Loucy (cell line): ENCODE data around the gene MYO3B.

ENCODE experiments used
- H2AFZ ChIP-seq: fragments of 200-600 bp; sonication (generic); 2 replicates; pipeline ENCODE4 v1.6.0; 2016; ENCODE audit warnings: antibody characterized with exemption, mild to moderate bottlenecking, low read length, moderate library complexity
- H3F3A ChIP-seq: fragments of 200-600 bp; 2 replicates; pipeline ENCODE4 v1.6.0; 2016; ENCODE audit warnings: antibody characterized with exemption, low read depth, mild to moderate bottlenecking
- H3K27me3 ChIP-seq: fragments of 200-600 bp; sonication (generic); 2 replicates; pipeline ENCODE4 v1.6.1; 2014; ENCODE audit warnings: low read length, mild to moderate bottlenecking; ENCODE audit not compliant: insufficient read depth, poor library complexity, severe bottlenecking
- H3K36me3 ChIP-seq: fragments of 200-600 bp; sonication (generic); 2 replicates; pipeline ENCODE4 v1.6.1; 2016; ENCODE audit warnings: low read length; ENCODE audit not compliant: insufficient read depth
- H3K4me1 ChIP-seq: fragments of 200-600 bp; sonication (generic); 2 replicates; pipeline ENCODE4 v1.5.1; 2014; ENCODE audit warnings: low read length, mild to moderate bottlenecking; ENCODE audit not compliant: insufficient read depth, poor library complexity, severe bottlenecking
- H3K4me2 ChIP-seq: fragments of 200-600 bp; sonication (generic); 2 replicates; pipeline ENCODE4 v1.6.0; 2014; ENCODE audit warnings: antibody characterized with exemption, low read length, low read depth, mild to moderate bottlenecking; ENCODE audit not compliant: poor library complexity, severe bottlenecking
- H3K4me3 ChIP-seq: fragments of 200-600 bp; sonication (generic); 2 replicates; pipeline ENCODE4 v1.5.1; 2014; ENCODE audit warnings: low read length, mild to moderate bottlenecking, mixed read lengths; ENCODE audit not compliant: poor library complexity, severe bottlenecking
- H3K79me2 ChIP-seq: fragments of 200-600 bp; sonication (generic); 2 replicates; pipeline ENCODE4 v1.6.1; 2014; ENCODE audit warnings: low read length; ENCODE audit not compliant: insufficient read depth
- H3K9ac ChIP-seq: fragments of 200-600 bp; sonication (generic); 2 replicates; pipeline ENCODE4 v1.6.0; 2014; ENCODE audit warnings: mild to moderate bottlenecking, low read depth, low read length, moderate library complexity; ENCODE audit not compliant: poor library complexity, severe bottlenecking
- H3K9me2 ChIP-seq: fragments of 200-600 bp; sonication (generic); replicated peaks from 2 replicates; pipeline ENCODE4 v1.6.1; 2016; ENCODE audit warnings: low read depth, low read length, mixed read lengths
- H3K9me3 ChIP-seq: fragments of 200-600 bp; sonication (generic); 2 replicates; pipeline ENCODE4 v1.6.1; 2014; ENCODE audit warnings: mild to moderate bottlenecking, antibody characterized with exemption, low read length, low read depth; ENCODE audit not compliant: insufficient read depth
- H4K20me1 ChIP-seq: fragments of 200-600 bp; sonication (generic); 2 replicates; pipeline ENCODE4 v1.6.0; 2014; ENCODE audit warnings: antibody characterized with exemption, low read length, mild to moderate bottlenecking; ENCODE audit not compliant: insufficient read depth, poor library complexity, severe bottlenecking
- EZH2phosphoT487 ChIP-seq: fragments of 200-600 bp; IDR thresholded peaks from 2 replicates; pipeline ENCODE4 v1.6.1; 2018; ENCODE audit warnings: antibody characterized with exemption, mild to moderate bottlenecking, moderate library complexity, borderline replicate concordance
- TF ChIP-seq, protein P1 (sequence below): fragments of 200-600 bp; sonication (generic); conservative IDR thresholded peaks from 2 replicates; pipeline ENCODE4 v1.5.1; 2014; ENCODE audit warnings: mild to moderate bottlenecking, antibody characterized with exemption, low read length

MYO3B gene

DNA sequence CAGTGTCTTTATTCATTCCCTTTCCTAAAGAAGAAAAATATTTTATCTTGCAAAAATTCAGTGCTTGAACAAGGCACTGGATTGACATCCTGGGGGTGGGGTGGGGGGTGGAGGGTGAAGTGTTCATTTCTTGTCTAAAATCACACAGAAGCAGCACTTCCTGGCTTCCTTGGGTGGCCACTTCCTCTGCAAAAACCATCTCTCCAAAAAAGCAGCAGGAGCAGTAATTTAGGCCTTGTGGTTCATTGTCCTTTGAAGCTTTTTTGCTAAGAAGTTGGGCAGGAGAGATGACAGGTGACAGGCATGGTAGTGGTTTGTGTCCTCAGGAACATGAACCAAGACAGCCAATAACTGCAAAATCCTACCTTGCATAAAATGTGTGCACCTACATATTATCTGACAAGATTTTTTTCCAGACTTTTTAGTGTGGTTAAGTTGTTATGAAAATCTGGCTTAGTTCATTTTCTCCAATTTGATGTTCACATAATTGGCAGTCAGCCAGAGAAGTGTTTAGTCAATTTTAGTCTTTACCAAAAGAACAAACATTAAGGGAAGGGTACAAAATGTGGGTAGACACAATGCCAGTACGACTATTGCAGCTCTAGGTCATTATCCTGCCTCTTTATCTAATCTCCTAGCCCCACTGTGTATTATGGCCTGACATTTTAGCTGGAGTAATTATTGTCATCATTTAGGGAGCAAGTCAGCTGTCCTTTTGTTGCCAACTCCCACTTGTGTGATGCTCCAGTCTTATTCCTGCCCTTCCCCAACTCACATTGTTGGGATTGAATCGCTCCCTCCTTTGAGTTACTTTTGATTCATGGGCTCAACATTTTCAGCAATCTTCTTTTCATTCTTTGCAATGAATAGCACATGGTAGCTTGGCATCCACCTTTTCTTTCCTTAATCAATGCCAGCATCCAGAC is 177.2 kb downstream of the MYO3B start:
- Histone ChIP-seq H3K36me3 (no peaks in the 10 kb centered on the region), H3K4me1 (peaks cover 51% of the 10 kb centered on the region), H4K20me1 (no peaks in the 10 kb centered on the region), H3K4me3 (peak overlapping the region; percentile 62), H3K79me2 (no peaks in the 10 kb centered on the region), H3K9me3 (no peaks in the 10 kb centered on the region), H3K9ac (peak overlapping the region; percentile 61), H3F3A (peaks cover 13% of the 10 kb centered on the region), H3K9me2 (no peaks in the 10 kb centered on the region), H3K27me3 (no peaks in the 10 kb centered on the region), H2AFZ (no peak overlapping the region), H3K4me2 (peak overlapping the region; percentile 71)
- no peak for TF ChIP-seq EZH2phosphoT487
- TF ChIP-seq, protein P1, sequence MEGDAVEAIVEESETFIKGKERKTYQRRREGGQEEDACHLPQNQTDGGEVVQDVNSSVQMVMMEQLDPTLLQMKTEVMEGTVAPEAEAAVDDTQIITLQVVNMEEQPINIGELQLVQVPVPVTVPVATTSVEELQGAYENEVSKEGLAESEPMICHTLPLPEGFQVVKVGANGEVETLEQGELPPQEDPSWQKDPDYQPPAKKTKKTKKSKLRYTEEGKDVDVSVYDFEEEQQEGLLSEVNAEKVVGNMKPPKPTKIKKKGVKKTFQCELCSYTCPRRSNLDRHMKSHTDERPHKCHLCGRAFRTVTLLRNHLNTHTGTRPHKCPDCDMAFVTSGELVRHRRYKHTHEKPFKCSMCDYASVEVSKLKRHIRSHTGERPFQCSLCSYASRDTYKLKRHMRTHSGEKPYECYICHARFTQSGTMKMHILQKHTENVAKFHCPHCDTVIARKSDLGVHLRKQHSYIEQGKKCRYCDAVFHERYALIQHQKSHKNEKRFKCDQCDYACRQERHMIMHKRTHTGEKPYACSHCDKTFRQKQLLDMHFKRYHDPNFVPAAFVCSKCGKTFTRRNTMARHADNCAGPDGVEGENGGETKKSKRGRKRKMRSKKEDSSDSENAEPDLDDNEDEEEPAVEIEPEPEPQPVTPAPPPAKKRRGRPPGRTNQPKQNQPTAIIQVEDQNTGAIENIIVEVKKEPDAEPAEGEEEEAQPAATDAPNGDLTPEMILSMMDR = no peak

DNA sequence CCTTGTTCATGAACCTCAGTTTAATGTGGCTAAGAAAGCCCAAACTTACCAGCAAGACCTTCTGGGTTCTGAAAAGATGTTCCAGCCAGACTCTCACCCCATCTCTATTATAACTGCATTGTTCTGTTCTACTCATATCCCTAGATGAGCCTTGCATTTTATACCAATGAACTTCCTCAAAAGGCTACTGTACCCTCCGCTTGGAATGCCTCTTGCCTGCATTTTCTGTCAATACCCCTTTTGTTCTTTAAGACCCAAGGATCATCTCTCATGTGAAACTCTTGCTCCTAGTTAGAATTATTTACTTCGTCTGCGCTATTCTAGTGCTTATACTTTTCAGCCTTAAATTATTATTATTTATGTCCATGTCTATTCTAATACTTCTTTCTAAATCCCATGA is 181.5 kb downstream of the MYO3B start:
- H3K9ac ChIP-seq = no peak overlapping the region
- no peaks in the 10 kb centered on the region for H3K36me3 ChIP-seq
- H3K79me2 ChIP-seq = no peaks in the 10 kb centered on the region
- no peak for TF ChIP-seq EZH2phosphoT487
- TF ChIP-seq, protein P1 = no peak
- H3F3A ChIP-seq = peaks cover 9% of the 10 kb centered on the region
- no peaks in the 10 kb centered on the region for H3K9me2 ChIP-seq
- no peak overlapping the region for H2AFZ ChIP-seq
- H3K4me1 ChIP-seq = peaks cover 56% of the 10 kb centered on the region
- no peak overlapping the region for H3K4me3 ChIP-seq
- H3K4me2 ChIP-seq = no peak overlapping the region
- no peaks in the 10 kb centered on the region for H3K27me3 ChIP-seq
- no peaks in the 10 kb centered on the region for H3K9me3 ChIP-seq
- no peaks in the 10 kb centered on the region for H4K20me1 ChIP-seq

DNA sequence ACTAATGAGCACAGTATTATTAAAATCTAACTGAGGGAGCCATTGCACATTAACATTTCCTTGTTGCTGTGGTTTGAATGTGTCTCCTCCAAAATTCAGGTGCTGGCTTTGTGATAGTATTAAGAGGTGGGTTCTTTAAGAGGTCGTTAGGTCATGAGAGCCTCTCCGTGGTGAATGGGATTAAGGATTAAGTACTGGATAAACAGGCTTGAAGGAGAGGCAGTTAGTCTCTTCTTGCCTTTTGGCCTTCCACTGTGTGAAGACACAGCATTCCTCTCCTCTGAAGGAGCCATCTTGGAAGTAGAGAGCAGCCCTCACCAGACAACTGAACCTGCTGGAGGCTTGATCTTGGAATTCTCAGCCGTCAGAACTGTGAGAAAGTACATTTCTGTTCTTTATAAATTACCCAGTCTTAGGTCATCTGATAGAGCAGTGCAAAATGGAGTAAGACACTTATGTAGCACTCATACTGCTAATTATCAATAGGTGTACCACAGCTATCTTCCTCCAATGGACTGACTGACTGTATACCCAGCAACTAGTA is 182.7 kb downstream of the MYO3B start:
- Histone ChIP-seq H3K27me3 (no peaks in the 10 kb centered on the region), H4K20me1 (no peaks in the 10 kb centered on the region), H3K4me1 (peaks cover 55% of the 10 kb centered on the region), H3K9ac (no peak overlapping the region), H3K36me3 (no peaks in the 10 kb centered on the region), H3F3A (peaks cover under 1% of the 10 kb centered on the region; the same call in 1 of the 2 replicates), H2AFZ (peak overlapping the region; percentile 47), H3K79me2 (no peaks in the 10 kb centered on the region), H3K4me2 (no peak overlapping the region), H3K9me3 (no peaks in the 10 kb centered on the region), H3K4me3 (no peak overlapping the region), H3K9me2 (no peaks in the 10 kb centered on the region)
- TF ChIP-seq EZH2phosphoT487 = no peak
- TF ChIP-seq, protein P1 = no peak
